ENCODE results near the gene CALML6.

The CALML6 gene

GRCh38 chr1:1940123-1940425 is 25.0 kb downstream of the CALML6 start:
- FAIRE-seq: no peak
- no peak for DNase-seq (ENCODE audit: extremely low spot score, insufficient read length, low read depth)

GRCh38 chr1:1941211-1941841 is 26.3 kb downstream of the CALML6 start:
- DNase-seq (ENCODE audit: extremely low spot score, insufficient read length, low read depth) (no peak), FAIRE-seq (no peak)

- FAIRE-seq: no peak
- DNase-seq (ENCODE audit: extremely low spot score, insufficient read length, low read depth): no peak
These were observed 27.1 kb downstream of the CALML6 start for GRCh38 chr1:1941868-1942752.

GRCh38 chr1:1942753-1943656 is 27.9 kb downstream of the CALML6 start:
- DNase-seq (ENCODE audit: extremely low spot score, insufficient read length, low read depth) (no peak), FAIRE-seq (no peak)

GRCh38 chr1:1943834-1944570 is 28.9 kb downstream of the CALML6 start:
- FAIRE-seq (peak; percentile 66), DNase-seq (ENCODE audit: extremely low spot score, insufficient read length, low read depth) (peak; percentile 23)

GRCh38 chr1:1945782-1946393 is 30.8 kb downstream of the CALML6 start:
- FAIRE-seq (no peak), DNase-seq (ENCODE audit: extremely low spot score, insufficient read length, low read depth) (no peak)

GRCh38 chr1:1946540-1946939 is 31.5 kb downstream of the CALML6 start:
- no peak for DNase-seq (ENCODE audit: extremely low spot score, insufficient read length, low read depth)

GRCh38 chr1:1947493-1947892 is 32.4 kb downstream of the CALML6 start:
- DNase-seq (ENCODE audit: extremely low spot score, insufficient read length, low read depth): no peak
- FAIRE-seq: no peak

More at GRCh38 chr1:1946540-1946939, 31.5 kb downstream of the CALML6 start:
- FAIRE-seq: no peak

GRCh38 chr1:1948783-1949182 is 33.7 kb downstream of the CALML6 start:
- FAIRE-seq (no peak), DNase-seq (ENCODE audit: extremely low spot score, insufficient read length, low read depth) (no peak)

- DNase-seq (ENCODE audit: extremely low spot score, insufficient read length, low read depth) (no peak), FAIRE-seq (no peak)
These were observed 35.9 kb downstream of the CALML6 start for GRCh38 chr1:1950940-1951339.

GRCh38 chr1:1954015-1954414 is 39.0 kb downstream of the CALML6 start:
- DNase-seq (ENCODE audit: extremely low spot score, insufficient read length, low read depth): no peak
- FAIRE-seq: no peak

- FAIRE-seq: no peak
- DNase-seq (ENCODE audit: extremely low spot score, insufficient read length, low read depth): no peak
These were observed 39.9 kb downstream of the CALML6 start for GRCh38 chr1:1954831-1955441.

GRCh38 chr1:1955621-1956094 is 40.6 kb downstream of the CALML6 start:
- DNase-seq (ENCODE audit: extremely low spot score, insufficient read length, low read depth) (no peak), FAIRE-seq (no peak)

- DNase-seq (ENCODE audit: extremely low spot score, insufficient read length, low read depth) (no peak), FAIRE-seq (no peak)
These were observed 41.0 kb downstream of the CALML6 start for GRCh38 chr1:1956101-1956500.

GRCh38 chr1:1956586-1957532 is 41.8 kb downstream of the CALML6 start:
- DNase-seq (ENCODE audit: extremely low spot score, insufficient read length, low read depth): no peak
- no peak for FAIRE-seq

- DNase-seq (ENCODE audit: extremely low spot score, insufficient read length, low read depth) (no peak), FAIRE-seq (no peak)
These were observed 42.5 kb downstream of the CALML6 start for GRCh38 chr1:1957533-1957961.

GRCh38 chr1:1958071-1958541 is 43.0 kb downstream of the CALML6 start:
- FAIRE-seq: no peak

GRCh38 chr1:1959459-1959839 is 44.4 kb downstream of the CALML6 start:
- DNase-seq (ENCODE audit: extremely low spot score, insufficient read length, low read depth): no peak

More at GRCh38 chr1:1958071-1958541, 43.0 kb downstream of the CALML6 start:
- DNase-seq (ENCODE audit: extremely low spot score, insufficient read length, low read depth): no peak

More at GRCh38 chr1:1959459-1959839, 44.4 kb downstream of the CALML6 start:
- no peak for FAIRE-seq

Data from GM18507 (cell line).